Neuronal stem cell (in vitro differentiated cells): Measurements from ENCODE around the gene KDM5C.

Experiments
- DNase-seq: peaks from one replicate; pipeline ENCODE4 v3.0.0-alpha.2; 2013; ENCODE audit warnings: low spot score
- H2AFZ ChIP-seq: one replicate; pipeline ENCODE4 v1.6.1; 2013; ENCODE audit warnings: mild to moderate bottlenecking, low read length, inconsistent platforms
- H2AK5ac ChIP-seq: 2 replicates; pipeline ENCODE4 v1.6.1; 2013; ENCODE audit warnings: low read depth, mild to moderate bottlenecking, inconsistent platforms, low read length, moderate library complexity, mixed read lengths
- H2BK120ac ChIP-seq: 2 replicates; pipeline ENCODE4 v1.6.1; 2013; ENCODE audit warnings: low read depth, mild to moderate bottlenecking, inconsistent platforms, low read length, moderate library complexity, mixed read lengths
- H2BK12ac ChIP-seq: one replicate; pipeline ENCODE4 v1.6.1; 2013; ENCODE audit warnings: low read length, inconsistent platforms
- H2BK15ac ChIP-seq: 2 replicates; pipeline ENCODE4 v1.6.1; 2013; ENCODE audit warnings: mild to moderate bottlenecking, low read length, inconsistent platforms, mixed read lengths
- H2BK5ac ChIP-seq: one replicate; pipeline ENCODE4 v1.6.1; 2013; ENCODE audit warnings: inconsistent platforms, mild to moderate bottlenecking, low read length, moderate library complexity
- H3K14ac ChIP-seq: one replicate; pipeline ENCODE4 v1.6.1; 2013; ENCODE audit warnings: low read length, inconsistent platforms
- H3K18ac ChIP-seq: 2 replicates; pipeline ENCODE4 v1.6.1; 2013; ENCODE audit warnings: low read length, inconsistent platforms
- H3K23ac ChIP-seq: 2 replicates; pipeline ENCODE4 v1.6.1; 2013; ENCODE audit warnings: low read depth, mild to moderate bottlenecking, mixed read lengths, low read length, inconsistent platforms; ENCODE audit not compliant: poor library complexity
- H3K27ac ChIP-seq: replicated peaks from 3 replicates; pipeline ENCODE4 v1.5.1; 2013; ENCODE audit warnings: low read length, inconsistent platforms
- H3K27me3 ChIP-seq, 3 experiments: 2 replicates each; pipeline ENCODE4 v1.6.1; 2013; ENCODE audit warnings: low read length in 3 of 3, mild to moderate bottlenecking in 2 of 3, inconsistent platforms in 1 of 3, low read depth in 1 of 3, mixed read lengths in 1 of 3, moderate library complexity in 1 of 3; ENCODE audit not compliant: control insufficient read depth in 3 of 3, insufficient read depth in 3 of 3
- H3K36me3 ChIP-seq, 2 donors: replicated peaks in 1 of 2; 2 replicates each; pipeline ENCODE4 v1.6.1; 2013; ENCODE audit warnings: low read length in 2 of 2; ENCODE audit not compliant: control insufficient read depth in 2 of 2, insufficient read depth in 2 of 2
- H3K4ac ChIP-seq: 2 replicates; pipeline ENCODE4 v1.6.1; 2013; ENCODE audit warnings: inconsistent platforms, mild to moderate bottlenecking, low read length, moderate library complexity
- H3K4me1 ChIP-seq, 2 donors: 1 replicate in 1 of 2; 2 replicates in 1 of 2; pipeline ENCODE4 v1.6.1; 2013; ENCODE audit warnings: low read length in 2 of 2, low read depth in 1 of 2; ENCODE audit not compliant: control insufficient read depth in 2 of 2, insufficient read depth in 1 of 2
- H3K4me2 ChIP-seq: one replicate; pipeline ENCODE4 v1.6.1; 2013; ENCODE audit warnings: mild to moderate bottlenecking, low read length, inconsistent platforms; ENCODE audit not compliant: insufficient read depth, poor library complexity, severe bottlenecking
- H3K4me3 ChIP-seq, 2 donors: 2 replicates each; pipeline ENCODE4 v1.5.1; 2013; ENCODE audit warnings: low read length in 2 of 2, mild to moderate bottlenecking in 2 of 2, inconsistent platforms in 1 of 2, moderate library complexity in 1 of 2
- H3K79me1 ChIP-seq: one replicate; pipeline ENCODE4 v1.6.1; 2013; ENCODE audit warnings: low read depth, mild to moderate bottlenecking, inconsistent platforms, low read length, moderate library complexity
- H3K9ac ChIP-seq: one replicate; pipeline ENCODE4 v1.6.1; 2013; ENCODE audit warnings: mild to moderate bottlenecking, low read depth, low read length, inconsistent platforms; ENCODE audit not compliant: poor library complexity
- H3K9me3 ChIP-seq, 2 donors: replicated peaks in 1 of 2; 2 replicates each; pipeline versions ENCODE3 to v1.6.1; 2013; ENCODE audit warnings: low read length in 2 of 2, mild to moderate bottlenecking in 2 of 2, inconsistent platforms in 1 of 2, low read depth in 1 of 2, mixed read lengths in 1 of 2, moderate library complexity in 1 of 2; ENCODE audit not compliant: control insufficient read depth in 2 of 2, insufficient read depth in 1 of 2
- H4K8ac ChIP-seq: one replicate; pipeline ENCODE4 v1.6.1; 2013; ENCODE audit warnings: low read depth, mild to moderate bottlenecking, inconsistent platforms, low read length, moderate library complexity
- H4K91ac ChIP-seq: one replicate; pipeline ENCODE4 v1.6.1; 2013; ENCODE audit warnings: low read length, low read depth, mild to moderate bottlenecking, inconsistent platforms; ENCODE audit not compliant: poor library complexity
- WGBS, 2 donors: extraction: QIAGEN DNeasy Blood & Tissue Kit; methylation state at CpG; one replicate each; pipeline ENCODE4 v1.1.7; 2013; ENCODE audit warnings: missing lambda C conversion rate in 2 of 2, mixed read lengths in 1 of 2; ENCODE audit not compliant: insufficient read length in 2 of 2, insufficient replicate concordance in 1 of 2; ENCODE audit errors: extremely low coverage in 2 of 2; 5-methylcytosine and 5-hydroxymethylcytosine counted together

KDM5C gene

DNA sequence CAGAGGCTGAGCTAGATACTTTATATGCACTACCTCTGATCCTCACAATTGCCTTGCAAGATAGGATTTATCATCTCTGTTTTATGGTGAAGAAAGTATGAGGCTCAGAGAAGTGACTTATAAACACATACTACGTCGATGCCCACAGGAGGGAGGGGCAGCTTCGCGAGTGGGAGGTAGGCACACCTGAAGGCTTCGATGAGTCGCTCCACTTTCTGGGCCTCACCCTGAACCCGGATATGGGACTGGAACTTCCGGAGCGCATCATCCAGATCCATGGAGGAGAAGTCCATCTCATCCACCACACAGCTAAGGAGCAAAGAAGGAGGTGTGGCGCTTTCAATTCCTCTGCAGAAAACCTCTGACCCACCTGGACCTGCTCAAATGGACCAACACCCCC, 22.9 kb upstream of the KDM5C start:
- WGBS, 2 donors: no CpG with 5 or more reads among the region's 10 CpGs
- Histone ChIP-seq H4K8ac (no peak overlapping the region), H2BK15ac (no peak overlapping the region)

GRCh38 chrX:53246231-53246630, 21.2 kb upstream of the KDM5C start:
- H2BK5ac ChIP-seq: no peak overlapping the region
- H3K27ac ChIP-seq: no peak overlapping the region

More for the DNA sequence above, 22.9 kb upstream of the KDM5C start:
- Histone ChIP-seq H3K23ac (no peak overlapping the region), H2BK5ac (no peak overlapping the region), H3K9me3 (no peaks in the 10 kb centered on the region), H3K79me1 (no peaks in the 10 kb centered on the region), H3K4me2 (no peak overlapping the region), H3K27me3 (no peaks in the 10 kb centered on the region), H3K4me1 (peaks cover 0 to 6% of the 10 kb centered on the region in 2 donors), H2BK12ac (no peak overlapping the region), H3K36me3 (no peaks in the 10 kb centered on the region), H3K14ac (no peak overlapping the region), H2AK5ac (no peak overlapping the region), H3K4ac (no peak overlapping the region), H3K9ac (no peak overlapping the region), H4K91ac (no peak overlapping the region), H2AFZ (no peak overlapping the region), H3K18ac (no peak overlapping the region), H3K27ac (no peak overlapping the region), H2BK120ac (no peak overlapping the region), H3K4me3 (no peak overlapping the region)
- no peak for DNase-seq

GRCh38 chrX:53244610-53245009, 19.6 kb upstream of the KDM5C start:
- Histone ChIP-seq H3K27ac (no peak overlapping the region), H3K36me3 (no peaks in the 10 kb centered on the region), H2BK15ac (no peak overlapping the region)

More at GRCh38 chrX:53246231-53246630, 21.2 kb upstream of the KDM5C start:
- Histone ChIP-seq H2BK15ac (no peak overlapping the region), H3K14ac (no peak overlapping the region), H3K4ac (no peak overlapping the region), H3K4me3 (no peak overlapping the region), H4K91ac (no peak overlapping the region), H3K18ac (no peak overlapping the region), H2AFZ (no peak overlapping the region), H4K8ac (no peak overlapping the region), H3K4me2 (no peak overlapping the region), H3K4me1 (peaks cover 0 to 5% of the 10 kb centered on the region in 2 donors), H3K23ac (no peak overlapping the region), H3K9ac (no peak overlapping the region), H3K79me1 (no peaks in the 10 kb centered on the region), H3K27me3 (no peaks in the 10 kb centered on the region), H2BK120ac (no peak overlapping the region), H2BK12ac (no peak overlapping the region), H3K9me3 (no peaks in the 10 kb centered on the region), H3K36me3 (no peaks in the 10 kb centered on the region), H2AK5ac (no peak overlapping the region)
- no peak for DNase-seq
- WGBS, 2 donors: no CpG with 5 or more reads among the region's 2 CpGs

DNA sequence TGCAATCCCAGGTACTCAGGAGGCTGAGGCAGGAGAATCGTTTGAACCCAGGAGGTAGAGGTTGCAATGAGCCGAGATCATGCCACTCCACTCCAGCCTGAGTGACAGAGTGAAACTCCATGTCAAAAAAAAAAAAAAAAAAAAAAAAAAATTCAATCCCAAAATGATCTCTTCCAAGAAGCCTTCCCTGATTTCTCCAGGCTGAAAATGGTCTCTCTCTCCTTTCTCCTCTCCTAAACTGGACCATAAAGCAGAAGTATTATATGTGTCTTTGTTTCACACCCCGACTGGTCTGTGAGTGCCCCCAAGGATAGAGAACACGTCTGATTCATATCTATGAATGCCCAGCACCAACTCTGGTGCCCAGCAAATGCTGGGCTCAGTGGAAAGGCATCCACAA, 17.3 kb upstream of the KDM5C start:
- H3K4ac ChIP-seq: no peak overlapping the region
- H3K18ac ChIP-seq: no peak overlapping the region
- no peak overlapping the region for H3K9ac ChIP-seq
- no peak overlapping the region for H3K27ac ChIP-seq
- WGBS, 2 donors: no CpG with 5 or more reads among the region's 4 CpGs
- no peak overlapping the region for H2BK5ac ChIP-seq
- H3K23ac ChIP-seq: no peak overlapping the region
- no peak overlapping the region for H2BK15ac ChIP-seq
- H3K27me3 ChIP-seq: no peaks in the 10 kb centered on the region
- H4K8ac ChIP-seq: no peak overlapping the region
- no peak overlapping the region for H2AFZ ChIP-seq
- no peak overlapping the region for H2BK120ac ChIP-seq
- no peaks in the 10 kb centered on the region for H3K36me3 ChIP-seq
- H3K14ac ChIP-seq: no peak overlapping the region
- no peak for DNase-seq
- H3K9me3 ChIP-seq: no peaks in the 10 kb centered on the region
- H3K79me1 ChIP-seq: no peaks in the 10 kb centered on the region
- no peak overlapping the region for H2AK5ac ChIP-seq
- H4K91ac ChIP-seq: no peak overlapping the region
- H3K4me3 ChIP-seq: no peak overlapping the region
- H2BK12ac ChIP-seq: no peak overlapping the region
- H3K4me2 ChIP-seq: no peak overlapping the region
- no peaks in the 10 kb centered on the region for H3K4me1 ChIP-seq

More at GRCh38 chrX:53244610-53245009, 19.6 kb upstream of the KDM5C start:
- H2BK120ac ChIP-seq: no peak overlapping the region
- H2AK5ac ChIP-seq: no peak overlapping the region
- H3K9me3 ChIP-seq: no peaks in the 10 kb centered on the region
- no peak for DNase-seq
- no peak overlapping the region for H2AFZ ChIP-seq
- H3K9ac ChIP-seq: no peak overlapping the region
- no peaks in the 10 kb centered on the region for H3K4me1 ChIP-seq
- H3K23ac ChIP-seq: no peak overlapping the region
- H3K4me2 ChIP-seq: no peak overlapping the region
- no peaks in the 10 kb centered on the region for H3K27me3 ChIP-seq
- no peak overlapping the region for H3K14ac ChIP-seq
- H3K4me3 ChIP-seq: no peak overlapping the region
- no peak overlapping the region for H4K91ac ChIP-seq
- H4K8ac ChIP-seq: no peak overlapping the region
- no peak overlapping the region for H3K4ac ChIP-seq
- H2BK5ac ChIP-seq: no peak overlapping the region
- no peak overlapping the region for H3K18ac ChIP-seq
- H3K79me1 ChIP-seq: no peaks in the 10 kb centered on the region
- WGBS, 2 donors: no CpG with 5 or more reads among the region's 1 CpG
- H2BK12ac ChIP-seq: no peak overlapping the region
